Coronary artery (tissue), 2 donors: ENCODE results near the gene LRRFIP1.

Source experiments
- DNase-seq: peaks from one replicate; pipeline ENCODE4 v3.0.0-alpha.2; 2017; ENCODE audit warnings: low spot score
- H3K27ac ChIP-seq, 2 donors: fragments of 200-600 bp; sonication (generic); one replicate each; pipeline ENCODE4 v1.5.1; 2016 to 2019
- H3K4me3 ChIP-seq: fragments of 200-600 bp; sonication (generic); 2 replicates; pipeline ENCODE4 v1.5.1; 2016; ENCODE audit warnings: mild to moderate bottlenecking, moderate library complexity
- TF ChIP-seq, protein P1 (sequence below): fragments of 200-600 bp; sonication (generic); IDR thresholded peaks from one replicate; pipeline ENCODE4 v1.5.1; 2019; ENCODE audit warnings: antibody characterized with exemption

Gene LRRFIP1

DNA sequence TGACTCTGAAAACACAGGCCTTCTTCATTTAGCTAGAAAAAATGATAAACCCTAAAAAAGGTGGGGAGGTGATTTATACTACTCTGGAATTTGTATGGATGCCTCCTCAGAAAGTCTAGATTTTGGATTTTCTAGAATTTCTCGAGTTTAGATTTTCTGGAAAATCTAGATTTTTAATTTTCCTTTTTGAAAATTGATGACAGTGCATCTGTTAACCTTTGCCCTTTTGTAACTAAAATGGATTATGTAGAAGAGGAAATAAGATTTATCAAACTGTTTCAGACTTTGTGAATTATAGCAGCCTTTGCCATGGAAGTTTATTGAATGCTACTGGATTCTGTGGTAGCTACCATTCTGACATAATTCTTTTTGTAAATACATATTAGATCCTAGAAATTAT is 95.6 kb downstream of the LRRFIP1 start:
- no peak overlapping the region for H3K27ac ChIP-seq
- H3K4me3 ChIP-seq: no peak overlapping the region
- TF ChIP-seq, protein P1, sequence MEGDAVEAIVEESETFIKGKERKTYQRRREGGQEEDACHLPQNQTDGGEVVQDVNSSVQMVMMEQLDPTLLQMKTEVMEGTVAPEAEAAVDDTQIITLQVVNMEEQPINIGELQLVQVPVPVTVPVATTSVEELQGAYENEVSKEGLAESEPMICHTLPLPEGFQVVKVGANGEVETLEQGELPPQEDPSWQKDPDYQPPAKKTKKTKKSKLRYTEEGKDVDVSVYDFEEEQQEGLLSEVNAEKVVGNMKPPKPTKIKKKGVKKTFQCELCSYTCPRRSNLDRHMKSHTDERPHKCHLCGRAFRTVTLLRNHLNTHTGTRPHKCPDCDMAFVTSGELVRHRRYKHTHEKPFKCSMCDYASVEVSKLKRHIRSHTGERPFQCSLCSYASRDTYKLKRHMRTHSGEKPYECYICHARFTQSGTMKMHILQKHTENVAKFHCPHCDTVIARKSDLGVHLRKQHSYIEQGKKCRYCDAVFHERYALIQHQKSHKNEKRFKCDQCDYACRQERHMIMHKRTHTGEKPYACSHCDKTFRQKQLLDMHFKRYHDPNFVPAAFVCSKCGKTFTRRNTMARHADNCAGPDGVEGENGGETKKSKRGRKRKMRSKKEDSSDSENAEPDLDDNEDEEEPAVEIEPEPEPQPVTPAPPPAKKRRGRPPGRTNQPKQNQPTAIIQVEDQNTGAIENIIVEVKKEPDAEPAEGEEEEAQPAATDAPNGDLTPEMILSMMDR: no peak

DNA sequence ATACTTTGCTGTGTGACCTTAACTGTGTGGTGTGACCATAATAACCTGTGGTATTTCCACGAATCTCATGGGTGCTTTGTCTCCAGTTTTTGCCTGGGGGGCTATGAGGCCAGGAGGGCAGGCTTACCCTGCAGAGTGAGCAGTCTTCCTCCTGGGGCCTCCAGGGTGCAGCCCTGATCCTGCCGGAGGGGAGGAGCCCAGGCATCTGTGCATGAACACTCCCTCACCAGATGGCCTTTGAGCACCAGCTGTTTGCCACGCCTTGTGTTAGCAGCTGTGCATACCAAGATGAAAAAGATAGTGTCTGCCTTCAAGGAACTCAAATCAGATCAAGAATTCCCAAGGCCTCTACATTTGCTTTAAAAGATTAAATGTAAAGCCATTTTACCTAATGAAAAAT is 96.2 kb downstream of the LRRFIP1 start:
- Histone ChIP-seq H3K4me3 (no peak overlapping the region), H3K27ac (peak overlapping the region in 1 of 2 donors; percentile 15)
- DNase-seq: no peak
- TF ChIP-seq, protein P1: no peak

More for the DNA sequence above, 95.6 kb downstream of the LRRFIP1 start:
- DNase-seq: no peak

DNA sequence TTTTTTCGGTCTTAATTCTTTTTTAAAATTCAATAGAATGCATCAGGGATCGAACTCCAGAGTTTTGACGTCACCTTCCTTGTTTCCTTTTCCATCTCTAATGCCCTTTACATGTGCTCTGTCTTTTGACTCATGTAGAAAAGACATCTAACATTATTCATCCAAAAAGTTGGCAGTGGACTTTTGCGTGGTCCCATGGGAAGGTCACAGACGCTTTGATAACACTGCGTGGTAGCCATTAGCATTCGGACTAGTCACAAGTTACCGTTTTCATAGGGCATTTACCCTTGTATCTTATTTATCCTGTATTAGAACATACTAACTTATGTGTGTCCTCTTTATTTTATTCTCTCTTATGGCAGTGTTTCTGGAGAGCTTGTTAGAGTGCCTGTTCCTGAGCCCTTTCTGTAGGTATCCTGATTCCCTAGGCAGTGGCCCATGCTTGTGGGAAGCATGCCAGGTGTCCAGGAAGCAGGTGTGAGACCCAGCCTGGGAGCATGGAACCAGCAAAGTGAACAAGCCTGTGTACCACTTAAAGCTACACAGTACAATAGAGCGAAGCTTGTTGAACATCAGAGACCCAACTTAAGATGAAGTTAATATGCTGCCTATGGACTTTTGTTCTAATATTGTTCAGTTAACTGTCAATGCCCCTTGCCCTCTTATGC is 97.6 kb downstream of the LRRFIP1 start:
- no peak overlapping the region for H3K27ac ChIP-seq
- TF ChIP-seq, protein P1: no peak
- DNase-seq: no peak
- no peak overlapping the region for H3K4me3 ChIP-seq

DNA sequence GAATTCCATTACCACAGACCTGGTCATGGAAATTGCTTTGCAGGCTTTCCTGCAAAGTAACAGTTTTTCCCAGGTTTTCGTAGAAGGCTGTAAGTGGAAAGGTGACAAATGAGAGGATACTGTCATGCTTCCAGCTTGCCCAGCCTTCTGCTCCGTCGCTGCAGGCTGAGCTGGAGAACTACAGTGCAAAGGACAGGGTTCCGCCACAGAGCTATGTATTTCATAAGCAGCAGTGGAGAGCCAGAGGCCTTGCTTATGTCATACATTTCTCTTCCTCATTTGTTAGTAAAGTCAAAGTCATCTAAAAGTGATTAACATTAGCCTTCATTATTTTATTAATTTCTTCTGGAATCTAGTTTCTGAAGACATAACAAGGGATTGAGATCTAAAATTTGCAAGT is 98.3 kb downstream of the LRRFIP1 start:
- H3K4me3 ChIP-seq: no peak overlapping the region
- TF ChIP-seq, protein P1: no peak
- DNase-seq: no peak
- no peak overlapping the region for H3K27ac ChIP-seq

DNA sequence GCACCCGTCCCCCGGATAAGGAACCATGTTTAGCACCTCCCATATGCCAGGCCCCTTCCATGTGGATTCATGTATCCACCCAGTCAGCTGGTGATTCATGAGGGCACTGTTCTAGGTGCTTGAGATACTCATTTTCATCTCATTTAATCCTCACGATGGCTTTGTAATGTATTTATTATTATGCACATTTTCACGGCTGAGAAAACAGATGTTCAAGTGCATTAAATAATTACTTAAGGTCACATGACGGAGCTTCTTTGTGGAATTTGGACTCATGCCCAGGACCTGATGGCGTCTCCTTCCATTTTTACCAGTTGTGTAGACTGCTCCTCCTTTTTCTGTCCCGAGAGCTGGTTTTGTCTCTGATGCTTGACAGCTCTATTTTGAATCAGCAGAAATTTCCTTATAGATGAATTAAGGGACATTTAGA is 99.0 kb downstream of the LRRFIP1 start:
- TF ChIP-seq, protein P1: no peak
- peak overlapping the region; percentile 1 to 7 for H3K27ac ChIP-seq
- no peak for DNase-seq
- no peak overlapping the region for H3K4me3 ChIP-seq

DNA sequence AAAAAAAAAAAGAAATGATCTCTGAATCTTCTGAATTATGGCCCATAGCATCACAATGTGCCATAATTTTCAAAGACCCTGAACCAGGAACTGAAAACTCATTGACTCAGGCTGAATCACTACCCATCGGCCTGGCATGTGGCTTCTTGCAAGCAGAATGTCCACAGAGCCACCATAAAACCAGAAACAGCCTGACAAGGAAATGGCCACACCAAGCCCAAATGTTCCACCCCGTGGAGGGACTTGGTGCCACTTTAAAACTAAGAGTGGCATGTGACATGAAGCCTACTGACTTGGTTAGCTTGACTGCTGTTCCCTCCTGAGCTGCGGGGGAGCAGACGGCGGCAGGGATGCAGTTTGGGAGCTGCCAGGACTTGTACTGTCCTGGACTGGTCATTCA is 100.0 kb downstream of the LRRFIP1 start:
- DNase-seq: no peak
- H3K27ac ChIP-seq: peak overlapping the region in 1 of 2 donors; percentile 40

More for the DNA sequence above, 100.0 kb downstream of the LRRFIP1 start:
- TF ChIP-seq, protein P1: no peak
- H3K4me3 ChIP-seq: no peak overlapping the region
